HL-60/S4 treated with phorbol 12-myristate 13-acetate at 8.2 ng/mL for 4 days and 3 days (cell line): ENCODE measurements around the gene PTMA.
"Not testable (repeated sequence)": the region's sequence is repeated elsewhere in the genome, so short reads cannot be mapped to it uniquely, and the experiment has no call there.

Source experiments
- in situ Hi-C: fragments of 300-500 bp; cut with MboI; formaldehyde crosslinking; loops from 2 replicates; pipeline ENCODE4 v1.15.0; 2022; ENCODE audit warnings: low sequenced_read_pairs

PTMA gene

DNA sequence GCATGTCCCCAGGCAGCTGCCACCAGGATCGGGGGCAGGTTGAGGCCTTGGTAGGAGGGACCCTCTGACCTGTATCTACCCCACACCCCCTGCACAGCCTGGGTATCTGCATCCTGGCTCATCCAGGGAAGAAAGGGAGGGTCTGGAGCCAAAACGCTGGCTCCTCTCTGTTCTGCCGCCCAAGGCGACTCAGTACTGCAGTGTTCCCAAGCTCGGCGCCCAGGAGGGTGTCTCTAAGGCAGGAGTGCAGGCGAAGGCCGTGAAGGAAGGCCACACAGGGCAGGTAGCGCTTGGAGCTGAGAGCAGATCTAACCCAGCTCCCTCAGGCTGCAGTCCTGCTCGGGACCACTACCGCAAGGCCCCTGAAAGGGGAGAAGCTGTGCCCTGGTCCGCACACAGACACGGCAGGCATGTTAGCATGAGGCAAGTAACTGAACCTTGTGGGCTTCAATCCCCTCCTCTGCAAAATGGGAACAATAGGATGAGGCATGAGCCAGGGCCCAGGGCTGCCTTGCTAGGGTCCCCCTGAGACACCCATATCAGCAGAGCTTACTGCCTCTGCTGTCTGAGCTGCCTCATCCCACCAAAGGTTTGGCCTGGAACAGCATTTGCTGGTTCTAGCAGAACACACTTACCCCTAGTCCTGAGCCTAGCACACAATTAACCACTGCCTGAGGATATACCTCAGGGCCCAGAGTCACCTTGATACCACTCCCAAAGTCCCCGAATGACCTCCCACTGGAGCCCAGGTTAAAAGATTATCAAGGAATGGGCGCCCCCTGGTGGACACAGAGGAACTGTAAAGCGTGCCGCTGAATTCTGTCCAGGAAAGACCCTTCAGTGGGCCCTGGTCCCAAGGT, 6.5 kb downstream of the PTMA start:
- in situ Hi-C loops = loop anchor here (10.0 kb wide), 1 partner anchor 100 kb away; no protein-coding TSS in a partner anchor

DNA sequence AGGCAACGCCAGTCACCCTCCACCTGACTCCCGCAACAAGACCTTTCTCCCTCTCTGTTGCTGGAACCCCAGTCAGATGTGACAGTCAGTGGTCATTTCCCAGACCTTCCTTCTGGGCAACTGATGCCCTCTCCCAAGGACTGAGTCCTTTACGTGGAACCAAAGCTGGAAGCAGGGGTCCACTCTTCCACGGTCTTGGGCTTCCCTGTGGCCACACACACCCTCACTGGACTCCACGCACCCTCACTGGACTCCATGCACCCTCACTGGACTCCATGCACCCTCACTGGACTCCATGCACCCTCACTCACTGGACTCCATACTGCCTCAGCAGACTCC, 7.1 kb downstream of the PTMA start:
- in situ Hi-C loops = loop anchor here (10.0 kb wide), 1 partner anchor 101 kb away; no protein-coding TSS in a partner anchor

DNA sequence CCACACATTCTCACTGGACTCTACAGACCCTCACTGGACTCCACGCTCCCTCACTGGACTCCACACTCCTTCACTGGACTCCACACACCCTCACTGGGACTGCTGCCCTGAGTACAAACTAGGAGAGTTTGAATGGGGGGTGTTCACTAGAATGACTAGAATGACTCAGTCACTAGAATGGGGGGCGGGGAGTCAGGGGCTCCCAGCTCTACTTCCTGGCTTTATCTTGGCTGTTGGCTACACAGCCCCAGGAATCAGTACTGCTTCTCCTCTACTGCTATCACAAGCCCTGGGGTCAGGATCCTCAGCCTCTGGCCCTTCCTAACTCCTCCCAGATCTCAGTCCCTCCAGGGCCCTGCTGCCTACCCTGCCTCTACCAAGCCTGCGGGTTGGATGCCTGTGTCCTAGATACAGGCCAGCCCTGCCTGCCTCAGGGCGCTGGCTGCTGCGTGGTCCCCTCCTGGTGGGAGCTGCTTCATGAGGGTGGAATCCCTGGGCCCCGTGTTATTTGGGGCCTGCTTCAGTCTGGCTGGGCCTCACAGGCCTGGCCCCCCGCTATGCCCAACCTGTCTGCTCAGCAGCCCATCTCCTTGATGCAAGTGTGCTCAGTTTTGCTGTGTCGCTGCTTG, 7.8 kb downstream of the PTMA start:
- in situ Hi-C loops = loop anchor here (10.0 kb wide), 1 partner anchor 101 kb away; no protein-coding TSS in a partner anchor

DNA sequence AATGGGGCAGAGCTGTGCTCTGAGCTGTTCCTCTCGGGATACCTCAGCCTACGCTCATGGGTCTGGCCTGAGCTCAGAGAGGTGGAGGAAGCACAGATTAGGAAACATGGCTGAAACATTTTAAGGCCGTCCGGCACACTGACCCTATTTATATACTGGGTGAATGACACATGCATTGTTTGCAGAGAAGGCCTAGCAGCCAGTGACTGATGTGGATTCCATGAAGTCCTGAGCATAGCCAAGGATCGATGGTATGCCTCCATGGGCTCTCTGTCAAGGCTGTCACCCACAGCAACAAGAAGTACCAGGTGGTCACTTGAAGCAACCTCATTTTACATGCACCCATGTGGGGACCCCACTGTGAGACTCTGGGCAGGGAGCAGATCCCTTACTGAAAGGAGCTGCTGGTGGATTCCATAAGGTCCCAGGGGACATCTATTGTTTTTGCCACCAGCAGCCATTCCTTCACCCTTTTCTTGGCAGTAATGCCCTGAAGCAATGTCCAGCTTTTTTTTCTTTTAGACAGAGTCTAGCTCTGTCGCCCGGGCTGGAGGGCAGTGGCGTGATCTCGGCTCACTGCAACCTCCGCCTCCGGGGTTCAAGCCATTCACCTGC, 8.4 kb downstream of the PTMA start:
- in situ Hi-C loops = loop anchor here (10.0 kb wide), 1 partner anchor 102 kb away; no protein-coding TSS in a partner anchor

DNA sequence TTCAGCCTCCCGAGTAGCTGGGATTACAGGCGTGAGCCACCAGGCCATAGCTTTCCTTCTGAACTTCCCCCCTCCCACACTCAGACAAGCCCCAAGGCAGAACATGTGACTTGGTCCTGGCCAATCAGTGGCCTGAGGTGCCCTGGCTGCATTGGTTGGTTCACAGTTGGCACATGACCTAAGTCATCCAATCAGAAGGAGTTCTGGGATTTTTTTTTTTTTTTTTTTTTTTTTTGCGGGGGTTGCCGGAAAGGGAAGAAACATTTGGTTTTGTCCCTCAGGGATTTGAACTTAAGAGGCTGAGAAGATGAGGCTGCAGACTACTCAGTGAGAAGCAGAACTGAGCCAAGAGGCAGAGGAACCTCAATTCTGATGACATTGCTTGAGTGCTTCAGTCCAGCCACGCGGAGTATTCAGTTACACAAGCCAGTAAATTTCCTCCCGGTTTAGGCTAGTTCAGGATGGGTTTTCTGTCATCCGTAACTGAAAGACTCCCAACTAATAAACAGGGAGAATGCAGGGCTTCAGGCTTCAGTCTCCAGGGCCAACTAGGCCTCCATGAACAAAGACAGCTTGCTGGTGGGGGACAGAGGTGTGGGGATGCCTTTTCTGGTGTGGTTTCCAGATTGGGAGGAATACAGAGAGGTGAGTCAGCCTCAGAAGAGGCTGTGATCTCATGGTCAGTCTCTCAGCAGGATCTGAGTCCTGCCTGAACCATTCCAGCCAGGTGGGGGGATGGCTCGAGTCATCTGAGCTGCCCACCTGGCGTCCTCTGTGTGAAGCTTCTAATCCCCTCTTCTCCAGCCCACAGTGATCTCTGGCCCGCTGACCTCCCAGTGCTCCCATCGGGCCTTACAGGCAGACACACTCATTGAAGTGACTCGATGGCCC, 9.2 kb downstream of the PTMA start:
- in situ Hi-C loops = loop anchor here (10.0 kb wide), 1 partner anchor 103 kb away; no protein-coding TSS in a partner anchor

DNA sequence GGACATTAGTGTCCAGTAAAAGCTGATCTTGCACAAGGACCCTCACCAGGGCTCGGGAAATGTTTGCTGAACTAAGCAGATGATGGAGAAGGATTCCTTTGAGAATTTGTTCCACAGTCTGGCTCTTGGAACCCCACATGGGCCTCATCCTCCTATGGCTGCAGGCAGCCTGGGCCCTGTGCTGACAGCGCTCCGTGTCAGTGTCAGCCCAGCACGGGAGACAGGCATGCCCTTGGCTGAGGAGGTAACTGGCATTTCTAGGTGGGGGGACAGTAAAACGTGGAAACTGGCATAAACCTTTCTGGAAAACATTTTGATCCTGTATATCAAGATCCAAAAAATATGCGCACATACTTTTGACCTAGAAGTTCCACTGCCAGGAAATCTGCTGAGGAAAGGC, 10.5 kb downstream of the PTMA start:
- in situ Hi-C loops = loop anchor here (10.0 kb wide), 1 partner anchor 104 kb away; no protein-coding TSS in a partner anchor

DNA sequence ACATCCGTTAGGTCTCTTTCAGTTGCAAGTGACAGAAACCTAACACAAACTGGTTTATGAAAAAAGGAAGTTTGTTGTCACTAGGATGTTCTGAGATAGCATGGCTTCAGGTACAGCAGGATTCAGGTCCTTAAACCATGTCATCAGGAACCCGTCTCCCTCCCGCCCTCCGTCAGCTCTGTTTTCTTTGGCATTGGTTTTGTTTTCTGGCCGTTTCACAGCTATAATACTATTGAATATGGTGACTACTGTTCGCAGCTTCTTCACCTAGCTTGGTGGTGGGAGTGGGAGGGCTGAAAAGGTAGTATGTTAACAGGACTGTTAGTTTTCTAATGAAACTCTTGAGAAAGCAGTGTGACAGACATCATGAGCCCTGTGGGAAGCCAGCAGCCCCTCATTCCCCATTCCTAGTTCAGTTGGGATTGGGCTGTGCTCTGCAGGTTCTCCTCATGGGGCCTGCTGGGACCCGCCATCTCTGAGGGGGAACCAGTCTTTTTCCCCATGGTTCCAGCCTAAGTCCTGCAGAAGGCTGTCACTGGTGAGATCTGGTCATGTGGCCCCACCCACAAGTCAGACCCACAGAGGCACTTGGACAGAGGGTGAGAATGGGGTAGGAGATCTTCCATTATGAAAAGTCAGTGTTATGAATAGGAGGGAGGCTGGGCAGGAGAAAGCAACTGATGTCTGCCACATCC, 12.1 kb downstream of the PTMA start:
- in situ Hi-C loops = no loop called here

DNA sequence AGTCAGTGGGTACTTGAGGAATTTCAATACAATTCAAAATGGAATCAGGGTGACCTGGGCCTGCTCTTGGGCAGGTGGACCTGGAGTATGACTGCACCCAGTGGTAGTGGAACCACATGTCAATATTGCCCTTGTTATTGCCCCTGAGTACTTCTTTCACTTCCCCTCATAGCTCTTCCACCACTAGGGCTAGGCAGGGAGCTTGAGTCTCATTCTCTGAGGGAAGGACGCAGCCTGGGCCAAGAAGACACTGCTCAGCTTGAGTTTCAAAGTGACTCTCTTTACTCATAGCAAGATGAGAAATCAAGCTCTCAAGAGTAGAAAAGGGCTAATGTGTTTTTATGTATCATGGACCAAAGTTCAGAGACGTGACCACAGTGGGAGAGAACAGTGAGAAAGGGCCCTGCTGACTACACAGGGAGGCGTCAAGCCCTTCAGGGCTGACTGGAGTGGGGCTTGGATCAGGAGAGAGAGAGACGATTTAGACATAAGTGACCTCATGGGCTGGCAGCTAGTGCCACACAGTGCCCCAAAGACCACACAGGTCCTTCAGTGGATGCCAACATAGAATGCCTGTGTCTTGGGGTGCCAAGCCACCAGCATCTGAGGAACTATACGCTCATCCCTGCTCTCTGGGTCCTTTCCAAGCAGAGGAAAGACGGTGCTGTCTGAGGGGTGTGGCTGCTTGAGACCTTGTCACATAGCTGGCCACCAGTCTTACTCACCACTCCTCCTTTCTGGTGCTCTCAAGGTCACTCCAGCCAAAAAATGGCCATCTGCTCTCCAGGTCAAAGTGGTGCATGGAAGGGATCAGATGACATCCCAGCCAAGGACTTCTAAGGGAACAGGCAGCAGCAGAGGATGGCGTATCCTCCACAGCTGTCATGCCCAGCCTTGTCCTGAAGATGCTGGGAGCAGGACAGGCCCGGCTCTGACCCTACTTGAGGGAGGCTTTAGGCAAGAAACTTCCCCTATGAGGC, 13.0 kb downstream of the PTMA start:
- in situ Hi-C loops = no loop called here

DNA sequence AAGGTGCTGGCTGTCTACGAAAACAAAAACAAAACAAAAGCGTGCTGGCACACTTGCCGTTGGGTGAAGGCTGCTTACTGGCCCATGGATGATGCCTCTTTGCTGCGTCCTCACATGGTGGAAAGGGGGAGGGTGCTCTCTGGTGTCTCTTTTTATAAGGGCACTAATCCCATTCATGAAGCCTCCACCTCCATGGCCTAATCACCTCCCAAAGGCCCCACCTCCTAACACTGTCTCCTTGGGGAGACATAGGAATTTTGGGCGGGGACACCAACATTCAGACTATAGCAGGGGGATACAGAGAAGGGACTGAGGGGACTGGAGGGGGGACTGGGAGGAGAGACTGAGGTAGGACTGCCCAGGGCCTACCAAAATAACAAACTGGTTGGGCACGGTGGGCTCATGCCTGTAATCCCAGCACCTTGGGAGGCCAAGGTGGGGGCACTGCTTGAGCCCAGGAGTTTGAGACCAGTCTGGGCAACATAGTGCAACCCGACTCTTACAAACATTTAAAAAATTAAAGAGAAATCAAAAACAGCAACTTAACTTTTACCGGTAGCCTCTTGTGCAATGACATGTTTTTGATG, 14.5 kb downstream of the PTMA start:
- in situ Hi-C loops = no loop called here

DNA sequence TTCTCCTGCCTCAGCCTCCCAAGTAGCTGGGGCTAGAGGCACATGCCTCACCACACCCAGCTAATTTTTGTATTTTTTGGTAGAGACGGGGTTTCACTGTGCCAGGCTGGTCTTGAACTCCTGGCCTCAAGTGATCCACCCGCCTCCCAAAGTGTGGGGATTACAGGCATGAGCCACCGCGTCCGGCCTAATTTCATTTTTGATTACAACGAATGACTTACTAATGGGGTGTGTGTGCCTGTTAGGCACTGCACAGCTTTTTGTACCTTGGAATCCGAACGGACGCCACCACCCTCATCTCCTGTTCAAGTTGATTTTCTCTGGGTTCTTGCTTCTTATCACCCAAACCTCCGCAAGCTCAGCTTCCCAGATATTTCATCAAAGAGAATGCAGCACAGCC, 17.2 kb downstream of the PTMA start:
- in situ Hi-C loops = no loop called here

DNA sequence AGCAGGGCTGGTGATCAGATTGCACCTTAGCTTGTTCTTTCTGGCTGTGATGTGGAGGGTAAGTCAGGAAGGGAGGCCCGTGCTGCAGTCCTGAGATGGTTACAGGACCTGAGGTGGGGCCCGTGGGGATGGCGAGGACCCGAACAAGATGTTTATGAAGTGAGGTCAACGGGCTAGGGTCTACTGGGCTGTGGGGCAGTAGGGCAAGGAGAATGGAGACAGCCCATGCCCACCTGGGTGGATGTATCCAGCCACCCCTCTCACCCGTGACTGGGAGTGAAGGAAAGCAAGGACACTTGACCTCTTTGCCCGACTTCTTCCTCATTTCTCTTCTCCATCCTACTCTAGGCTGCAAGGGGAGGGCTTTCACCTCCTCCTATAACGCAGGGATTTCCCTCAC, 18.0 kb downstream of the PTMA start:
- in situ Hi-C loops = no loop called here

DNA sequence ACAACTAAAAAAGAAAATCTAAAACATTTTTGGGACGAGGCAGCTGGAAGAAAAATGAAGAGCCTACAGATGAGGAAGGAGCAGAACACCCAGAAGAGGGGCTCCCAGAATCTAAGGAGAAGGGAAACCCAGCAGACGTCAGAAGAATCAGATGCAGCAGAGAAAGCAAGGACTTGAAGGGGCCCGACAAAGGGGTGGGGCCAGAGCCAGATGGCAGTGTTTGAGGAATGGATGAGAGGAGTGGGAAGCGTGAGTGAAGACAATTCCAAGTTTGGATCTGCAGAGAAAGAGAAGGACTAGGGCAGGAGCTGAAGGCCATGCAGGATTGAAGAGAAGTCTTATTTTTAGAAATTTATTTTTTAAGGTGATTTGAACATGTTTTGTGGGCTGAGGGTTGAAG, 19.3 kb downstream of the PTMA start:
- in situ Hi-C loops = no loop called here

DNA sequence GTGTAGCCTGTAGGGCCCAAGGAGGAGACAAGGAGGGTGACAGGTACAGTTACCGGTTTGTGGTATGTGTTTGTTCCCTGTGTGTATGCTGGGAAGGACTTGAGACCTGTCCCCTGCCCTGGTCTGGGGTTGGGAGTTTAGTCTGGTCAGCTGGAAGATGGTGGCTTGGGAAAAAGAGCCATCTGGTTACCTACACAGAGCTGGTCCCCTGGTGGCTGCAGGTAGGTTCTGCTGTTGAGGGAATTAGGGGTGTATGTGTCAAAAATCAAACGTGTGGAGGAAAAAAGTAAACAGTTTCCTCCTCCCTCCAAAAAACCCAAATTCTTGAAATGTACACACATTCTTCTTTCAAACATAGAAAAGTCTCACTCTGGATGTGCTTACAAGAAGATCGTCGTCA, 24.3 kb downstream of the PTMA start:
- in situ Hi-C loops = no loop called here

DNA sequence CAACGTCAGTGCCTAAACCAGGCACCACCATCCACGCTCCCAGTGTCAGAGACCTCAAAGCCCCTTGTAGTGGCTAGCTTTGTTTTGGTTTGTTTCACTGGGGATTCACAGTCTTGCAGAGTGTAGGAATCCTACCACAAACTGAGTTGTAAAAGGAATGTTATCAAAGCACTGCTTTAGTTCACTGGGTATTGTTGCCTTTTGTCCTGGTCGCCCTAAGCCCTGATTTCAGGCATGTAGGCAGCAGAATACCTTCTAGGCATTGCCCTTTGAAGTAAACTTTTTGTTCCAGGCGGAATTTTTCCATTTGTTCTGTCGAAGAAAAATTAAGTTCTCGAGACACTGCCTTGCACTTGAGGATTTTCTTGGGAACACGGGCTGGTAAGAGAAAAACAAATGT, 29.4 kb downstream of the PTMA start:
- in situ Hi-C loops = no loop called here

DNA sequence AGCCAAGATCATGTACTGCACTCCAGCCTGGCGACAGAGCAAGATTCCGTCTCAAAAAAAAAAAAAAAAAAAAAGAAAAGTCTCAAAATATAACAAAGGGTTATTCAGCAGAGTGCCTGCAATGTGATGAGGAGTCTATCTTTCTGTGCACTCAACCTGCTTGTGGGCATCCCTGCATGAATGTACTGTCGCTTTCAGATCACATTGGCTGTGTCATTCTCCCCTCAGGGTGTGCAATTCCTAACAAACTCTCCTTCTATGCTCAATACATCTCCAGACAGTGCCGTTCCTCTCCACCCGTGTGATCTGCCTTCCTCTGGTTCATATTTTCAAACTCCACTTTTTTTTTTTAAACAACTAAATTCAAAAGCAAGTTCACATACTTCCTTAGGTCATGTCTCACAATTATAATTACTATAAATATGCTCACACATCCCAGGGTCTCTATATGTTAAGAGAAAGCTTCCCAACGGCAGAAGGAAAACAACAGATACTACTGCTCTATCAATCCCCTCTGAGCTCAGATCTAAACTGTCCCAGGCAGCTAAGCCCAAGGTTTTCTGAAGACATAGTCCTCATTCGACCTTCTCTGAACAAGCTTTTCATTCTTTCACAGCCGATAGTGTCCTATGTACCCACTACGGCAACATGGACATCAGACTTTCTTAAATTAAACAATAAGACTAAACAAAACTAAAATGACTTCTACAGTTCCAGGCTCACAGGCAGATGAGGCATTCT, 35.2 kb downstream of the PTMA start:
- in situ Hi-C loops = no loop called here

DNA sequence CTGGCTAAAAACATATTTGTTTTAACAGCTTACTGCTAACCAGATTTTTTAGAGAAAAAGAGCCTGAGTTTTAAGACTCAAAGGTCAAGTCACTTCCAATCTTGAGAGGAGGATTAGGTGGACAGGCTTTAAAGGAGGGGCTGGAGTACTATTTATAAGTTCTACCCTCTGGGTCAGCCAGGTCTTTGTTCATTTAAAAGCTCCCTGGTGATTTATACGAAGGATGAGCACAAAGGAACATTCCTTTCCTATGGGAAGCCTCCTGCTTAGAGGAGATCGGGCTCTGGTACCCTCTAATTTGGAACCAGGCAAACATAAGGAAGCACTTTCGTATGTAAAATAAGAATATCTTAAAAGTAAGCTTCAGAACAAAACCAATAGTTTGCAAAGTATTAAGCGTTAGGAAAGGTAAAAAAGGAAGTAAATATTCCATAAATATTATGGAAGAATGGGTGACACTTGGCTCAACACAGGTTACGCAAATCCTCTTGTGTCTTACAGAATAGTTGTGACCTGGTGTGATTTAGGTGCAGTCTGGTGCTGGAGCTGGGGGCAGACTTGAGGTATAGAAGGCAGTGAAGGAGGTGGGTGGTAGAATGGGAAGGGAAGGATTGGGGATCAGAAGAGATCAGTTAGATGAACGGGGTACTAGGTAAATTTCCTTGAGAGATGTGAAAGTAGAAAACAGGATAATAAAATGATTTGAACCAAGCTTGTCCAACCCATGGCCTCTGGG, 37.1 kb downstream of the PTMA start:
- in situ Hi-C loops = no loop called here

DNA sequence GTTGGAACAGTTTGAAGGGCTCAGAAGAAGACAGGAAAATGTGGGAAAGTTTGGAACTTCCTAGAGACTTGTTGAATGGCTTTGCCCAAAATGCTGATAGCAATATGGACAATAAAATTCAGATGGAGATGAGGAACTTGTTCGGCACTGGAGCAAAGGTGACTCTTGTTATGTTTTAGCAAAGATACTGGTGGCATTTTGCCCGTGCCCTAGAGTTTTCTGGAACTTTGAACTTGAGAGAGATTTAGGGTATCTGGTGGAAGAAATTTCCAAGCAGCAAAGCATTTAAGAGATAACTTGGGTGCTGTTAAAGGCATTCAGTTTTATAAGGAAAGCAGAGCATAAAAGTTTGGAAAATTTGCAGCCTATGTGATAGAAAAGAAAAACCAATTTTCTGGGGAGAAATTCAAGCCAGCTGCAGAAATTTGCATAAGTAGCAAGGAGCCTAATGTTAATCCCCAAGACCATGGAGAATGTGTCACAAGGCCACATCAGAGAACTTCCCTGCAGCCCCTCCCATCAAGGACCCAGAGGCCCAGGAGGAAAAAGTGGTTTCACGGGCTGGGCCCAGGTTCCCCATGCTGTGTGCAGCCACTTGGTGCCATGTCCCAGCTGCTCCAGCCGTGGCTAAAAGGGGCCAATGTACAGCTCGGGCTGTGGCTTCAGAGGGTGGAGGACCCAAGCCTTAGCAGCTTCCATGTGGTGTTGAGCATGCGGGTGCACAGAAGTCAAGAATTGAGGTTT, 40.0 kb downstream of the PTMA start:
- in situ Hi-C loops = not testable (repeated sequence)
